K562 (cell line): ENCODE measurements around the gene RIOK3. TPM values are rescaled to one million over a fixed set of nuclear protein-coding genes. Genes with fewer than 3 reads are reported as not detected.

ENCODE experiments used
- CGGBP1 ChIP-seq: fragments of 250-450 bp; sonication (Bioruptor Pico); IDR thresholded peaks from 2 replicates; pipeline ENCODE4 v1.9.0; 2021; ENCODE audit warnings: mild to moderate bottlenecking
- CHAMP1 ChIP-seq: fragments of 450-650 bp; IDR thresholded peaks from 2 replicates; pipeline ENCODE4 v1.6.1; 2016; ENCODE audit warnings: mild to moderate bottlenecking
- E2F1 ChIP-seq: sonication (generic); formaldehyde crosslinking; IDR thresholded peaks from 2 replicates; pipeline ENCODE4 v1.8.1; 2023; ENCODE audit warnings: mild to moderate bottlenecking, missing genetic modification reagents, moderate library complexity
- ETV5 ChIP-seq: sonication (generic); formaldehyde crosslinking; IDR thresholded peaks from 2 replicates; pipeline ENCODE4 v1.4.0; 2020; ENCODE audit warnings: low read depth, mild to moderate bottlenecking, missing genetic modification reagents
- GATA2 ChIP-seq: sonication (generic); formaldehyde crosslinking; IDR thresholded peaks from 2 replicates; pipeline ENCODE4 v1.4.0; 2020; ENCODE audit warnings: mild to moderate bottlenecking, missing genetic modification reagents
- GATAD2A ChIP-seq: fragments of 450-650 bp; IDR thresholded peaks from 2 replicates; pipeline ENCODE4 v1.6.1; 2017
- HSF4 ChIP-seq: fragments of 250-450 bp; sonication (Bioruptor Pico); IDR thresholded peaks from 2 replicates; pipeline ENCODE4 v2.1.2; 2022; ENCODE audit warnings: mild to moderate bottlenecking, moderate library complexity, borderline replicate concordance
- IRF2 ChIP-seq: sonication (generic); formaldehyde crosslinking; IDR thresholded peaks from 2 replicates; pipeline ENCODE4 v1.8.1; 2022; ENCODE audit warnings: mild to moderate bottlenecking, missing genetic modification reagents
- KLF13 ChIP-seq: fragments of 450-650 bp; IDR thresholded peaks from 2 replicates; pipeline ENCODE4 v1.6.1; 2016; ENCODE audit warnings: missing genetic modification characterization, low read depth, mild to moderate bottlenecking, missing compliant biosample characterization, moderate library complexity, borderline replicate concordance
- MNT ChIP-seq, 2 experiments: fragments of 450-650 bp; conservative IDR thresholded peaks; 2 replicates each; pipeline ENCODE4 v1.6.1; 2017; ENCODE audit warnings: mild to moderate bottlenecking in 2 of 2, moderate library complexity in 2 of 2
- NFIC ChIP-seq: fragments of 450-650 bp; IDR thresholded peaks from 2 replicates; pipeline ENCODE4 v1.6.1; 2017; ENCODE audit warnings: mild to moderate bottlenecking, inconsistent platforms
- NRF1 ChIP-seq, 2 experiments: fragments of 450-650 bp; IDR thresholded peaks in 1 of 2; conservative IDR thresholded peaks in 1 of 2; 2 replicates each; pipeline ENCODE4 v1.6.1; 2014; ENCODE audit warnings: mild to moderate bottlenecking in 2 of 2
- PCBP2 ChIP-seq: fragments of 200-400 bp; formaldehyde crosslinking; IDR thresholded peaks from 2 replicates; pipeline ENCODE4 v1.6.1; 2018; ENCODE audit warnings: low read length, low read depth, mild to moderate bottlenecking, moderate library complexity; ENCODE audit not compliant: poor library complexity, severe bottlenecking
- PYGO2 ChIP-seq: fragments of 450-650 bp; IDR thresholded peaks from 2 replicates; pipeline ENCODE4 v1.6.1; 2016; ENCODE audit warnings: mild to moderate bottlenecking, missing genetic modification characterization, moderate library complexity, missing compliant biosample characterization
- RBM15 ChIP-seq: fragments of 200-400 bp; formaldehyde crosslinking; IDR thresholded peaks from 2 replicates; pipeline ENCODE4 v1.6.1; 2018; ENCODE audit warnings: mild to moderate bottlenecking, low read length, moderate library complexity; ENCODE audit not compliant: insufficient read depth
- SIX5 ChIP-seq, 2 experiments: IDR thresholded peaks; 2 replicates each; pipeline ENCODE4 v1.6.1; 2011; ENCODE audit warnings: low read length in 2 of 2, borderline replicate concordance in 1 of 2, low read depth in 1 of 2, mild to moderate bottlenecking in 1 of 2, moderate library complexity in 1 of 2; ENCODE audit not compliant: insufficient read depth in 1 of 2
- TAF15 ChIP-seq: fragments of 200-400 bp; formaldehyde crosslinking; IDR thresholded peaks from 2 replicates; pipeline ENCODE4 v1.6.1; 2017; ENCODE audit warnings: mild to moderate bottlenecking, low read depth, low read length, moderate library complexity
- ZBTB1 ChIP-seq: sonication (generic); formaldehyde crosslinking; IDR thresholded peaks from 2 replicates; pipeline ENCODE4 v1.8.1; 2023; ENCODE audit warnings: missing genetic modification reagents, low read depth, mild to moderate bottlenecking, borderline replicate concordance
- ZNF253 ChIP-seq: fragments of 250-450 bp; sonication (Bioruptor Pico); conservative IDR thresholded peaks from 2 replicates; pipeline ENCODE4 v1.6.1; 2021; ENCODE audit warnings: mild to moderate bottlenecking
- ZNF431 ChIP-seq: sonication (generic); formaldehyde crosslinking; IDR thresholded peaks from 2 replicates; pipeline ENCODE4 v1.8.0; 2022; ENCODE audit warnings: mild to moderate bottlenecking, missing genetic modification reagents
- ZNF707 ChIP-seq: fragments of 250-450 bp; sonication (Bioruptor Pico); conservative IDR thresholded peaks from 2 replicates; pipeline ENCODE4 v1.8.0; 2022; ENCODE audit warnings: inconsistent platforms, mild to moderate bottlenecking, moderate library complexity
- ZNF75A ChIP-seq: fragments of 450-650 bp; formaldehyde crosslinking; IDR thresholded peaks from 2 replicates; pipeline ENCODE4 v1.4.0; 2020; ENCODE audit warnings: mild to moderate bottlenecking
- polyA plus RNA-seq, 8 experiments: library from polyadenylated mRNA; depleted of rRNA in 4 of 8; stranded (reverse) in 5 of 8; unstranded in 3 of 8; fragments of >200 nt; fragmentation: Nextera tagmentation in 2 of 8; fragmentation: Illumina TruSeq in 1 of 8; extraction: Ambion mirVana in 2 of 8; extraction: Trizol in 1 of 8; gene quantifications; 2 replicates each; pipeline versions ENCODE4 v1.2.1 to v1.2.3, GENCODE V29; 2011 to 2014; ENCODE audit warnings: inconsistent platforms in 1 of 8, missing spikeins in 1 of 8
- total RNA-seq, 7 experiments: library from RNA; depleted of rRNA in 6 of 7; stranded (reverse); fragments of >200 nt in 6 of 7; fragmentation: Illumina TruSeq in 2 of 7; extraction: Trizol in 2 of 7; gene quantifications; 2 replicates each; pipeline versions ENCODE4 v1.2.1 to v1.2.3, GENCODE V29; 2011 to 2021; ENCODE audit warnings: low replicate concordance in 1 of 7

The RIOK3 gene
- total and polyA plus RNA-seq, 9 of the 15 experiments (the other 6 are each of a cell fraction or from before 2014, with no cell fraction given): 21.4 to 89.5 (median 62.9) TPM

- TF ChIP-seq PCBP2: no peak
- peak; percentile 91 to 95 for TF ChIP-seq MNT (conservative IDR thresholded peaks at IDR 0.05)
- TF ChIP-seq CGGBP1 (CRISPR knock-in tag): peak; percentile 20; the same call in 1 of the 2 replicates
- TF ChIP-seq ZNF75A (CRISPR knock-in tag): no peak
- TF ChIP-seq PYGO2 (tag): no peak
- peak; percentile 73 for TF ChIP-seq ZNF431
- peak; percentile 94 for TF ChIP-seq GATAD2A
- peak; percentile 59; the same call in 1 of the 2 replicates for TF ChIP-seq ZBTB1 (CRISPR knock-in tag)
- TF ChIP-seq ZNF253 (CRISPR knock-in tag): no peak
- no peak for TF ChIP-seq CHAMP1
- peak; percentile 73 to 74 for TF ChIP-seq NRF1 (conservative IDR thresholded peaks at IDR 0.05 in 1 of 2, IDR thresholded peaks at IDR 0.05 in 1 of 2)
- TF ChIP-seq RBM15: 0 out of 2 replicates have a peak, but pooled peaks have one; percentile 24
- TF ChIP-seq KLF13 (tag): peak; percentile 94
- peak; percentile 54 for TF ChIP-seq ETV5 (CRISPR knock-in tag)
- no peak for TF ChIP-seq TAF15
- TF ChIP-seq GATA2 (CRISPR knock-in tag): no peak
- no peak for TF ChIP-seq IRF2 (CRISPR knock-in tag)
- TF ChIP-seq E2F1 (CRISPR knock-in tag): peak; percentile 63
- TF ChIP-seq NFIC: peak; percentile 45; the same call in 1 of the 2 replicates
- TF ChIP-seq HSF4 (CRISPR knock-in tag): no peak
- no peak for TF ChIP-seq ZNF707 (CRISPR knock-in tag)
- TF ChIP-seq SIX5 (IDR thresholded peaks at IDR 0.05; ENCODE audit: borderline replicate concordance in 1 of 2, insufficient read depth in 1 of 2, low read depth in 1 of 2, low read length in 2 of 2): no peak
Measured at GRCh38 chr18:23503038-23503962, 50.2 kb downstream of the RIOK3 start, which contains the start of gene RMC1 (continued).
